Activated CD8-positive, alpha-beta memory T cell treated with anti-CD3 and anti-CD28 coated beads for 36 hours (primary cell): ENCODE measurements around the gene SPPL3. TPM values are rescaled to one million over a fixed set of nuclear protein-coding genes. Genes with fewer than 3 reads are reported as not detected.
"Not testable (repeated sequence)": the region's sequence is repeated elsewhere in the genome, so short reads cannot be mapped to it uniquely, and the experiment has no call there.

ENCODE experiments used
- CTCF ChIA-PET: fragments of 350-600 bp; sonication (Branson Sonifier 250); formaldehyde crosslinking; loops from one replicate; lab custom pipeline; 2021; ENCODE audit warnings: antibody characterized with exemption; lab: Charles Lee
- POLR2A ChIA-PET: fragments of 350-600 bp; sonication (Branson Sonifier 250); formaldehyde crosslinking; loops from one replicate; lab custom pipeline; 2021; ENCODE audit warnings: antibody characterized with exemption; lab: Charles Lee
- total RNA-seq, 2 experiments: library from RNA; stranded (reverse); gene quantifications; one replicate each; pipeline ENCODE4 v1.2.3, GENCODE V29; 2021

The SPPL3 gene
- total RNA-seq, 2 experiments from 2014 or later: 30.6 to 31.0 TPM

- ChIA-PET CTCF (no interaction called here), POLR2A (no interaction called here)
Measured at GRCh38 chr12:120854804-120855203, 49.4 kb downstream of the SPPL3 start.

GRCh38 chr12:120853188-120853587 lies 51.0 kb downstream of the SPPL3 start:
- POLR2A ChIA-PET: no interaction called here
- CTCF ChIA-PET: no interaction called here

GRCh38 chr12:120851944-120852343 lies 52.2 kb downstream of the SPPL3 start:
- ChIA-PET CTCF (interaction anchor here (0.9 kb wide), 1 partner anchor 105 kb away, joined by 4 read pairs; no protein-coding TSS in a partner anchor), POLR2A (no interaction called here)

GRCh38 chr12:120851444-120851843 lies 52.7 kb downstream of the SPPL3 start:
- ChIA-PET CTCF (interaction anchor here (0.9 kb wide), 1 partner anchor 105 kb away, joined by 4 read pairs; no protein-coding TSS in a partner anchor), POLR2A (no interaction called here)

GRCh38 chr12:120849765-120850164 lies 54.4 kb downstream of the SPPL3 start:
- ChIA-PET CTCF (no interaction called here), POLR2A (no interaction called here)

- ChIA-PET CTCF (no interaction called here), POLR2A (interaction anchor here (1.1 kb wide), 1 partner anchor 55 kb away, joined by 3 read pairs; no protein-coding TSS in a partner anchor)
Measured at GRCh38 chr12:120847814-120848213, 56.3 kb downstream of the SPPL3 start.

GRCh38 chr12:120847392-120847791 lies 56.8 kb downstream of the SPPL3 start:
- ChIA-PET POLR2A (interaction anchor here (1.1 kb wide), 1 partner anchor 56 kb away, joined by 3 read pairs; no protein-coding TSS in a partner anchor), CTCF (no interaction called here)

- CTCF ChIA-PET: interaction anchor here (1.5 kb wide), 1 partner anchor 250 kb away, joined by 4 read pairs; no protein-coding TSS in a partner anchor
- POLR2A ChIA-PET: no interaction called here
Measured at GRCh38 chr12:120846721-120847120, 57.4 kb downstream of the SPPL3 start.

GRCh38 chr12:120845696-120846095 lies 58.5 kb downstream of the SPPL3 start:
- ChIA-PET CTCF (interaction anchor here (1.5 kb wide), 1 partner anchor 251 kb away, joined by 4 read pairs; no protein-coding TSS in a partner anchor), POLR2A (no interaction called here)

- POLR2A ChIA-PET: no interaction called here
- CTCF ChIA-PET: interaction anchor here (0.6 kb wide), 1 partner anchor 39 kb away, joined by 5 read pairs; no protein-coding TSS in a partner anchor
Measured at GRCh38 chr12:120844768-120845449, 59.2 kb downstream of the SPPL3 start.

GRCh38 chr12:120844297-120844696 lies 59.9 kb downstream of the SPPL3 start:
- POLR2A ChIA-PET: no interaction called here
- CTCF ChIA-PET: interaction anchor here (0.6 kb wide), 1 partner anchor 39 kb away, joined by 5 read pairs; no protein-coding TSS in a partner anchor

GRCh38 chr12:120843472-120843871 lies 60.7 kb downstream of the SPPL3 start:
- POLR2A ChIA-PET: no interaction called here
- CTCF ChIA-PET: no interaction called here

GRCh38 chr12:120842595-120842994 lies 61.6 kb downstream of the SPPL3 start:
- CTCF ChIA-PET: no interaction called here
- POLR2A ChIA-PET: no interaction called here

GRCh38 chr12:120841525-120841924 lies 62.6 kb downstream of the SPPL3 start:
- ChIA-PET POLR2A (no interaction called here), CTCF (no interaction called here)

GRCh38 chr12:120839503-120839902 lies 64.7 kb downstream of the SPPL3 start:
- POLR2A ChIA-PET: no interaction called here
- CTCF ChIA-PET: interaction anchor here (0.6 to 1.0 kb wide), 2 partner anchors 33 to 62 kb away, joined by 3 read pairs; no protein-coding TSS in a partner anchor

- CTCF ChIA-PET: interaction anchor here (1.0 kb wide), 1 partner anchor 34 kb away, joined by 3 read pairs; no protein-coding TSS in a partner anchor
- POLR2A ChIA-PET: not testable (repeated sequence)
Measured at GRCh38 chr12:120838629-120839383, 65.4 kb downstream of the SPPL3 start.

- ChIA-PET CTCF (no interaction called here), POLR2A (no interaction called here)
Measured at GRCh38 chr12:120836114-120836684, 68.0 kb downstream of the SPPL3 start.

- ChIA-PET CTCF (interaction anchor here (0.5 kb wide), 2 partner anchors 139 to 339 kb away, joined by 3 read pairs; no protein-coding TSS in a partner anchor), POLR2A (no interaction called here)
Measured at GRCh38 chr12:120835657-120836056, 68.5 kb downstream of the SPPL3 start.

GRCh38 chr12:120835304-120835612 lies 68.9 kb downstream of the SPPL3 start:
- ChIA-PET POLR2A (no interaction called here), CTCF (interaction anchor here (0.5 to 1.1 kb wide), 3 partner anchors 74 to 338 kb away, joined by 3 read pairs; no protein-coding TSS in a partner anchor)
